Adrenal gland (tissue), 12 donors: ENCODE data around the gene ARG2. TPM values are rescaled to one million over a fixed set of nuclear protein-coding genes. Genes with fewer than 3 reads are reported as not detected.
A peak's percentile ranks its signal among the peaks of the same experiment; 100 is the strongest.

ENCODE experiments used
- DNase-seq, 7 donors: peaks; one replicate each; pipeline ENCODE4 v3.0.0-alpha.2; 2019 to 2020
- H3K27ac ChIP-seq, 5 donors: fragments of 200-600 bp; sonication (generic) in 4 of 5; 1 replicate in 3 of 5; 2 replicates in 2 of 5; pipeline versions ENCODE4 v1.5.1 to v1.8.0; 2016 to 2020; ENCODE audit warnings: mild to moderate bottlenecking in 1 of 5
- H3K27me3 ChIP-seq: fragments of 200-600 bp; 2 replicates; pipeline ENCODE4 v1.8.0; 2021
- H3K36me3 ChIP-seq, 2 donors: fragments of 200-600 bp; replicated peaks in 1 of 2; 1 replicate in 1 of 2; 2 replicates in 1 of 2; pipeline versions ENCODE4 v1.5.1 to v1.8.0; 2018 to 2022
- H3K4me1 ChIP-seq, 2 donors: fragments of 200-600 bp; replicated peaks in 1 of 2; 1 replicate in 1 of 2; 2 replicates in 1 of 2; pipeline versions ENCODE4 v1.5.1 to v1.8.0; 2018 to 2021
- H3K4me3 ChIP-seq, 4 donors: fragments of 200-600 bp; sonication (generic) in 3 of 4; one replicate each; pipeline ENCODE4 v1.5.1; 2016 to 2018
- H3K9me3 ChIP-seq, 3 donors: fragments of 200-600 bp; sonication (generic) in 1 of 3; replicated peaks in 1 of 3; 1 replicate in 2 of 3; 2 replicates in 1 of 3; pipeline versions ENCODE4 v1.5.1 to v1.8.0; 2016 to 2021
- POLR2A ChIP-seq, 2 donors: fragments of 450-650 bp; IDR thresholded peaks; one replicate each; pipeline ENCODE4 v1.6.1; 2017; ENCODE audit warnings: antibody characterized with exemption in 2 of 2, mild to moderate bottlenecking in 2 of 2, moderate library complexity in 1 of 2
- WGBS, 4 donors: extraction: QIAGEN DNeasy Blood & Tissue Kit in 2 of 4; methylation state at CpG; one replicate each; pipeline versions ENCODE4 v1.1.5 to v1.1.7; 2013 to 2017; 5-methylcytosine and 5-hydroxymethylcytosine counted together
- intact Hi-C, 2 donors: fragments of 100-400 bp; cut with DNase I; formaldehyde crosslinking; loops; one replicate each; pipeline versions ENCODE4 v1.14.1 to v1.15.0; 2022 to 2023
- polyA plus RNA-seq, 3 donors: library from polyadenylated mRNA; stranded (reverse); fragments of 200-250 nt in 2 of 3; fragments of 350-450 nt in 1 of 3; fragmentation: Illumina TruSeq in 1 of 3; extraction: RNeasy Lipid Tissue Mini Kit (QIAGEN cat#74804) in 1 of 3; gene quantifications; one replicate each; pipeline ENCODE4 v1.2.3, GENCODE V29; 2013 to 2014
- total RNA-seq, 9 donors: library from RNA; depleted of rRNA in 4 of 9; stranded (reverse); fragments of >200 nt in 4 of 9; fragments of 120-200 nt in 1 of 9; fragmentation: NEBNext Ultra II Directional in 1 of 9; extraction: Animal tissue kit (Norgen Biotek cat#: 25700) in 1 of 9; gene quantifications; one replicate each; pipeline versions ENCODE4 v1.1.0 to v1.2.4, GENCODE V29; 2013 to 2023
- TF ChIP-seq, protein P1 (sequence below), 6 experiments: fragments of 450-650 bp in 4 of 6; fragments of 200-600 bp in 2 of 6; sonication (generic) in 1 of 6; IDR thresholded peaks; 1 replicate in 5 of 6; 2 replicates in 1 of 6; pipeline versions ENCODE4 v1.5.1 to v1.8.0; 2016 to 2021; ENCODE audit warnings: antibody characterized with exemption in 6 of 6, mild to moderate bottlenecking in 2 of 6, moderate library complexity in 1 of 6
- donor health status: healthy with polysubstance abuse.
- donor health status: Bipolar disorder and iron deficiency.
- donor health status: DM: yes; HTN: yes; CAD: no.
- donor health status: DM: no; HTN: no; CAD: no.
- donor health status: DM: no; HTN: no; CAD: no.
- donor health status: DM: yes; HTN: yes; CAD: no.

The ARG2 gene
- total and polyA plus RNA-seq, 12 donors = 2.5 to 45.4 (median 4.5) TPM

- TF ChIP-seq POLR2A (IDR thresholded peaks at IDR 0.05) = no peak
- TF ChIP-seq, protein P1, sequence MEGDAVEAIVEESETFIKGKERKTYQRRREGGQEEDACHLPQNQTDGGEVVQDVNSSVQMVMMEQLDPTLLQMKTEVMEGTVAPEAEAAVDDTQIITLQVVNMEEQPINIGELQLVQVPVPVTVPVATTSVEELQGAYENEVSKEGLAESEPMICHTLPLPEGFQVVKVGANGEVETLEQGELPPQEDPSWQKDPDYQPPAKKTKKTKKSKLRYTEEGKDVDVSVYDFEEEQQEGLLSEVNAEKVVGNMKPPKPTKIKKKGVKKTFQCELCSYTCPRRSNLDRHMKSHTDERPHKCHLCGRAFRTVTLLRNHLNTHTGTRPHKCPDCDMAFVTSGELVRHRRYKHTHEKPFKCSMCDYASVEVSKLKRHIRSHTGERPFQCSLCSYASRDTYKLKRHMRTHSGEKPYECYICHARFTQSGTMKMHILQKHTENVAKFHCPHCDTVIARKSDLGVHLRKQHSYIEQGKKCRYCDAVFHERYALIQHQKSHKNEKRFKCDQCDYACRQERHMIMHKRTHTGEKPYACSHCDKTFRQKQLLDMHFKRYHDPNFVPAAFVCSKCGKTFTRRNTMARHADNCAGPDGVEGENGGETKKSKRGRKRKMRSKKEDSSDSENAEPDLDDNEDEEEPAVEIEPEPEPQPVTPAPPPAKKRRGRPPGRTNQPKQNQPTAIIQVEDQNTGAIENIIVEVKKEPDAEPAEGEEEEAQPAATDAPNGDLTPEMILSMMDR (IDR thresholded peaks at IDR 0.05) = no peak
- no peaks in the 10 kb centered on the region for H3K27me3 ChIP-seq
These were observed 46.1 kb downstream of the ARG2 start for GRCh38 chr14:67665868-67666267.

GRCh38 chr14:67666750-67667449, 47.2 kb downstream of the ARG2 start:
- WGBS, 4 donors = 10 to 15% (median 14%) methylated on average over 1 of the region's 1 CpG
- TF ChIP-seq, protein P1 (IDR thresholded peaks at IDR 0.05) = peak; percentile 37 to 85 (median 75)
- TF ChIP-seq POLR2A (IDR thresholded peaks at IDR 0.05) = no peak
- Histone ChIP-seq H3K4me3 (no peak overlapping the region), H3K27me3 (no peaks in the 10 kb centered on the region), H3K9me3 (no peaks in the 10 kb centered on the region), H3K27ac (no peak overlapping the region), H3K36me3 (no peaks in the 10 kb centered on the region), H3K4me1 (peaks cover 0 to 21% of the 10 kb centered on the region in 2 donors)
- intact Hi-C loops = no loop called here
- DNase-seq = peak; percentile 16 to 63 (median 33)

More at GRCh38 chr14:67665868-67666267, 46.1 kb downstream of the ARG2 start:
- intact Hi-C loops = no loop called here
- H3K4me3 ChIP-seq = no peak overlapping the region
- DNase-seq = peak in 1 of 7 donors; percentile 20
- H3K27ac ChIP-seq = no peak overlapping the region
- no peaks in the 10 kb centered on the region for H3K9me3 ChIP-seq
- peaks cover 0 to 14% of the 10 kb centered on the region in 2 donors for H3K4me1 ChIP-seq
- WGBS, 4 donors = 63 to 73% (median 70%) methylated on average over 2 of the region's 2 CpGs
- H3K36me3 ChIP-seq = no peaks in the 10 kb centered on the region

DNA sequence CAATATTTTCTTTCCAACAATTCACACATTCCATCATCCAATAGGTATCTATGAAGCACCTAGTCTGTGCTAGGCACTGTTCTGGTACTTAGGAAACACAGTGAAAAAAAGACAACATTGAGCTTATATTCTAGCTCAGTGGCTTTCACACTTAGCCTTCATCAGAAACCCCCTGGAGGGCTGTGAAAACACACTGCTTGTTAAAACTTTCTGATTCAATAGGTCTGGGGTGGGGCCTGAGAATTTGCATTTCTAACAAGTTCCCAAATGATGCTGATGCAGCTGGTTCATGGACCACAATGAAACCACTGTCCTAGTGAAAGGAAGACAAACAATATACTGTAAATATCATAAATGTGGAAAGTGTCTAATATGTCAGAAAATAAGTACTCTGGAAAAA, 48.8 kb downstream of the ARG2 start:
- TF ChIP-seq, protein P1 (IDR thresholded peaks at IDR 0.05) = no peak
- no peak for TF ChIP-seq POLR2A (IDR thresholded peaks at IDR 0.05)
- no peak overlapping the region for H3K4me3 ChIP-seq
- no peaks in the 10 kb centered on the region for H3K9me3 ChIP-seq
- no peak overlapping the region for H3K27ac ChIP-seq
- DNase-seq = no peak
- H3K36me3 ChIP-seq = no peaks in the 10 kb centered on the region
- H3K4me1 ChIP-seq = peaks cover 15 to 38% of the 10 kb centered on the region in 2 donors
- intact Hi-C loops = no loop called here
- H3K27me3 ChIP-seq = no peaks in the 10 kb centered on the region

GRCh38 chr14:67673451-67673850, 53.7 kb downstream of the ARG2 start:
- WGBS, 4 donors = 32 to 42% (median 37%) methylated on average over 5 of the region's 5 CpGs
- no peak for DNase-seq
- Histone ChIP-seq H3K9me3 (no peaks in the 10 kb centered on the region), H3K36me3 (peaks cover 0 to 9% of the 10 kb centered on the region in 2 donors), H3K4me3 (peak overlapping the region in 3 of 4 donors; percentile 80 to 92 (median 81)), H3K4me1 (peaks cover 16 to 43% of the 10 kb centered on the region in 2 donors), H3K27me3 (no peaks in the 10 kb centered on the region), H3K27ac (peak overlapping the region in 1 of 5 donors; percentile 98)
- intact Hi-C loops = loop anchor here in 1 of 2 donors (5.0 kb wide), 1 partner anchor 56 kb away; the partner anchor contains the start of gene ARG2
- TF ChIP-seq, protein P1 (IDR thresholded peaks at IDR 0.05) = no peak
- no peak for TF ChIP-seq POLR2A (IDR thresholded peaks at IDR 0.05)
